NCI-H2171 treated with DMSO at 0.1 percent for 48 hours (cell line): ENCODE measurements around the gene ERG28.
"Not testable (repeated sequence)": the region's sequence is repeated elsewhere in the genome, so short reads cannot be mapped to it uniquely, and the experiment has no call there.

Experiments
- DNase-seq: peaks from one replicate; lab custom pipeline; 2025; lab: John Stamatoyannopoulos, UW

ERG28 gene, protein sequence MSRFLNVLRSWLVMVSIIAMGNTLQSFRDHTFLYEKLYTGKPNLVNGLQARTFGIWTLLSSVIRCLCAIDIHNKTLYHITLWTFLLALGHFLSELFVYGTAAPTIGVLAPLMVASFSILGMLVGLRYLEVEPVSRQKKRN

DNA sequence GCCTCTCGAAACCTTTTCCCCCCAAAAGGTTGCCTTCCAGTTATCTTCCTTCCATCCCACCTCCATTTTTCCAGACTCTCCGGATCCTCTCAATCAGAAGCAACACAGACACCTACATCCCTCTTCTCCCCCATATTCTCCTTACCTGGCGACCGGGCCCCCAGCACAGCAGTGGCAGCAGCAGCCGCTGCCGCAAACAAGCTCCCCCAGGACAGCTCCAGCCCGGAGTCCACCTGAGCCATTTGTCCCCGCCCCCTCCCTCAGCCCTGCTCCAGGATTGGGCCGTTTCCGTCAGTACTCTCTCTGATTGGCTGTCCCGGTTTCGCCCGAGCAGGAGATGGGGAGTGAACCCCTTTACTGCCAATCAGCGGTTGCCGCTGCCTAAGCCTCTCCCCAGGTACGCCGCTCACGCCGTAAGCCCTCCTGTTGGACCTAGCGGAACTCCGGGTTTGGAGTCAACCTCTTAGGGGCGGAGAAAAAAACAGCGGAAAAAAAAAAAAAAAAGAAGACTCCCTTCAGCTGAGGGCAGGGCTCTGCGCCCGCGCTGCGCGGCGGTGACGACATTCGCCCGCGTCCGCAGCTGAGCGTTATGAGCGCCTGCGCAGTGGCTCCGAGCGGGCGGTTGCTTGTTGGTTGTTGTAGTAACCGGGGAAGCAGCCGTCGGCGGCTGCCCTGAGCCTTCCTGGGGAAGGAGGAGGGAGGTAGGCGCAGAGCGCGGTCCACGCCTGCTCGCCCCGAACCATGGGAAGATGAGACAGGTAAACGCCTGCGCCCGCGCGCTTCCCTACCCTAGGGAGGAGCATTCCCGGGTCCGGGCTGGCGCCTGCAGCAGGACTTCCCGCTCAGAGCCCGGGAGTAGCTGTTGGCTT is at the start of gene ERG28, which contains the start of gene TTLL5:
TSS of gene ERG28 (minus strand) at position 247 of the 869 bp plus-strand sequence. CDS start 3,374 bp downstream, outside the sequence.
TSS of gene TTLL5 (plus strand) at position 617 of the 869 bp plus-strand sequence. CDS start 1,904 bp downstream, outside the sequence.
- DNase-seq = peak; percentile 100

DNA sequence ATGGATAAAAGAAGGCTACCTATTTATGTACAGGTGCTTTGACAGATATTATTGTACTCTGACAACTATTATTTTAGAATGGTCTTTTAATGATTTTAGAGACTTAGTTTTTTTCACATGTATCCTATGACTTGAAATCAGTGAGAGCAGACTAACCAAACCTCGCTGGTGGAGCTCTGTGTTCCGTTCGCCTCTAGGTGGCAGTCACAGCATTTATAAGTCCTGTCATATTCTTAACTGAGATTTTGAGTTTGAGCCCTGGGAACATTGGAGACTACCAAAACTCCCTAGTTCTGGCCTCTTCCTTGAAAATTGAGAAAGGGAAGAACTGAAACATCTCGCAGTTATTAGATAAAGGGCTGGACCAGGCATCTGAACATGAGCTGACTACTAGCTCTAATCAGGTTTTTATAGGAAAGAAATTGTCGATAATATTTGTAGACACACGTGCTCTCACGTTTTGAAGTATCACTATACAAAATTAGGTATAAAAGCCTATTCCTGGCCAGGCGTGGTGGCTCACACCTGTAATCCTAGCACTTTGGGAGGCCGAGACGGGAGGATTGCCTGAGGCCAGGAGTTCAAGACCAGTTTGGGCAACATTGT is 48.6 kb upstream of the ERG28 start:
- peak; percentile 86 for DNase-seq

DNA sequence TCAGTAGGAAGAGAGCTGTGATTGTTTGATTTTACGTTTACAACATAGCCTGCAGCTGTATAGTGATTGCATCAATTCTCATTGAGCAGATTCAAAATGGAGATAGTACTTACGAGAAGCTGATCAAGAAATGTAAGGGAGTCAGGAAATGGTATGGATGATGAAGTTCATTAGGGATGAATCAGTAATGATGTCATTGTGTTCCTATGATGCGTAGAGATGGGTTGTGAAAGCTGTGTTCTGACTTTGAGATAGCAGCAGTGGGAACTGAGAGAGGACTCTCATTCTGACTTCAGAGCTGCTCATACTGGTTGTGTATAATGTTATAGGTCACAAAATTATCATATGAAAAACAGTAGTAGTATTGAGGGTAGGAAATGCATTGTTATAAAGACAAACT is 44.3 kb upstream of the ERG28 start:
- no peak for DNase-seq

DNA sequence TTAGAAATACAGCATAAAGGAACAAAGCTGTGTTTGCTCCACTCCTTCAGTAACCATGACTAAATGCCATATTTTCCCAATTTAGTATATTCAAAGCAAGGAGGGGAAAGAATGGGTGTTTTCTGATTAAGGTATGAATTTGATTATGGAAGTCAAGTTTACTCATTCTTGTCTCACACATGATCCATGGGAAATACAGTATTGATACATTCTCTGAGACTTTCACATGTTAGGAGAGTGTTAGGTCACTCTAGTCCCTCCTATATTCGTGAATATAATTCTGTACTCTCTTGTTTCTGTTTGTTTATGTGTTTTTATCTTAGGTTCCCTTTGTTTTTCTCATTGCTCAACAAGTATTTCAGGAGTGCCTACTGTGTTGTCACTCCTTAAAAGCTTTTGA is 42.8 kb upstream of the ERG28 start:
- no peak for DNase-seq

DNA sequence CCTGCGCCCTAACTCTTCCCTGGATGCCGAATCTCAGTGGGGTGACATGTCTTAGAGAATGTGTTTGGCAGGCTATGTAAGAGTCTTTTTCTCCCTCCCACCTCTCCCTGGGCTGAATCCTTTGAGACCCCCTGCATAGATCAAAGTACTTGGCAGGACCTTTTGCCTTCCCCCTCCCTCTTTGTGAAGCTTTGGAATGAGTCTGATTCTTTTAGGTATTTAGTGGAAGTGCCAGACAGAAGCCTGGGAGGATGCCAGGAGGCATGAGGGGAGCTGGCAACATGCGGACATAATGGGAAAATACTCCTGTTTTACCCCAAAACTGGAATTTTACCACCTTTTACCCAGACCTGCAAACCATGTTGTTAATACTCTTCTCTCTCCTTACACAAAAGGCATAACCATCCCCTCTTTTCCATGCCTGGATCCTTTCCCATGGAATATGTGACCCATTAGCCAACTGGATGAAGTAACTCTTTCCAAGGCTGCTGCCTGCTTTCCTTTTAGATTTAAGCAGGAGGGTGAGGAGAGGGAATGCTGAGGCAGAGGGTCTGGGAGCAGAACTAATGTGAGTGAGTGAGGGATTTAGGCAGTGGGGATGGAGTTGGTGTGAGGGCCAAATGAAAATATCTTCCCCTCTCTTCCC is 42.1 kb upstream of the ERG28 start:
- no peak for DNase-seq

DNA sequence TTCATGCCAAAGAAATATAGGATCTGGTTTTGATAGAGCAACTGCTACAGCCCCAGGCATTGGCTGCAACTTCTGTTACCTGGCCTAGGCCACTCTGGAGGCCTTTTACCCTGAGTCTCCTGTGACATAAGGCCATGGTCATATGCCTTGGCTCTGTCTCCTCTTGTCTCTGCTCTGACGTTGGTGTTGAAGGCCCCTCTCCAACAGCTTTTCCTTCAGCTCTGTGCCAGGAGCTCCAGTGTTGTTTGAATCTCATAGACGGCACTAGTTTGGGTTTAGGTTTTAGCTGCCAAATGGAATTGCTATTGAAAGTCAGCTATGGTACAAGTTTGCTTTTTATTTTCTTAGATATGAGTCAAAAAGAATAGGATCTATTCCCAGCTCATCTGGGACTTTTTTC is 41.4 kb upstream of the ERG28 start:
- DNase-seq = no peak

DNA sequence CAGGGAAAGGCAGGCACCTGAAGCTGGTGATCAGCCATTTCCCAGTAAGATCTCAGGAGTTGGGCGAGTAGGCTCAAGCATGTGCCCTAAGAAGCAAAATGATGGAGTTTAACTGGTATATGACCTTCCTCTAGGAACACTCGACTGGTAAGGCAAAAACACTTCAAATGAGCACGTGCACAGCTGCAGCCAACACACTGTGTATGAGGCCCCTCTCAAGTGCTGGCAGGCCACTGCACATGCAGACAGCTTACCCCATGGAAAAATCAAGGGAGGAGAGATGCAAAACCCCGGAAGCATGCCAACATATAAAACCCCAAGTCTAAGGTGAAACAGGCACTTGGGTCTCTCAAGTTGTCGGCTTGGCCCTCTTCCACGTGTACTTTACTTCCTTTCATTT is 39.6 kb upstream of the ERG28 start:
- DNase-seq = no peak

DNA sequence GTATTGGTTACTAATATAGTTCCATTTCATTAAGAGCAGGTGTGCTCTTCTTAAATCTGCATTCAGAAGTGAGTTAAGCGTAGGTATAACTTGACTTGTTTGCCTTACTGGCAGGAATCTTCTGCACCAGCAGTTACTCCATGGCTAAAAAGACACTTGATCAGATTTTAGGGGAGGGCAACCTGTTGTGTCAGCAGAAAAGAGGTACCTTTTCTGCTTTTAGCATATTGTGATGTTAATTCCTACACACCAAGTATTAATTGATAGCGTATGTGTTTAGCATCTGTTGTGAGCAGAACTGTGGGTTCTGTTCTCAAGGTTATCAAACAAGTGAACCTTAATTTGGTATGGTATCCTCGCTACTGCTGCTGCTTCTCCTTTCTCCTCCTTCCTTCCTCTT is 38.7 kb upstream of the ERG28 start:
- DNase-seq = no peak

DNA sequence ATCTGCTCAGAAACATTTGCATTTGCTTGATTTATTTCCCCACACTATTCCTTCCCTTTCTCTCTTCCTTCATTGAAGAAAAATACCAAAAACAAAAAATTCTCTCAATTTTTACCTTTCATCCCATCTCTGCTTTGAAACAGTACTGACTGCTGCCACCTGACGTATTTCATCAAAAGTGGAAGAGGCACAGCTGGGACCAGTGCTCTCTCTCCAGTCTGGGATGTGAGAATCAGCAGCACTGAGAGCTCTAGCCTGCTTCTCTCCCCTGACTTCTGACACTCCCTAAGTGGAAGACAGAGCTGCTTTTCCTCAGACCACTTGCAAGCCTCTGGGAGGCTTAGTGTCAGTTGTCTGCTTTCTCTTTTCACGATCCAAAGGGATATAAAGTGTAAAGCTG is 37.2 kb upstream of the ERG28 start:
- DNase-seq = no peak

DNA sequence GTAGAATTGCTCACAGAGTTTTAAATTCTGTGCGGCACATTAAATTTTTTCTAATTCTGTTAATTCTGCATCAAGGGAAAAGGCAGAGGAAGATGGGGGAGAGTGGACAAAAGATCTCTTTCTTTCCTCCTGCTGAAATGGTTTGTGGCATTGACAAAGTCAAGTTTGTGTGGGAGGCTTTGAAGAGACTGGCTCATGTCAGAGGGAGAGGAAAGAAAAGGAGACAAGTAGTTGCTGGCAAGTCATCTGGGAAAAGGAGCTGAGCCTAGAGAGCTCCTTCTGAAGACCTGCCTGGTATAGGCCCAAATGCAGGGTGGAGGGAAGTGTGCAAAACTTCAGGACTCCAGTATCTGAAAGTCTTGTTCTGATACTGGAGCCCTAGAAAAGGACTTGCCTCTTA is 36.7 kb upstream of the ERG28 start:
- no peak for DNase-seq

DNA sequence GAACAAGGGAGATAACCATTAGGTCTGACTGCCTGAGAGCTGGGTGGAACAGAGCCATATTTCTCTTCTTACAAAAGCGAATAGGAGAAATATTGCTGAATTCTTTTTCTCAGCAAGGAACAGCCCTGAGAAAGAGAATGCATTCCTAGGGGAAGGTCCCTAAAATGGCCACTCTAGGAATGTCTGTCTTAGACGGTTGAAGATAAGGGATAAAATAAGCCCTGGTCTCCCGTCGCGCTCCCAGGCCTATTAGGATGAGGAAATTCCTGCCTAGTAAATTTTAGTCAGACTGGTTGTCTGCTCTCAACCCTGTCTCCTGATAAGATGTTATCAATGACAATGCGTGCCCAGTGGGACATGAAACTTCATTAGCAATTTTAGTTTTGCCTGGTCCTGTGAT is 34.3 kb upstream of the ERG28 start:
- not testable (repeated sequence) for DNase-seq

DNA sequence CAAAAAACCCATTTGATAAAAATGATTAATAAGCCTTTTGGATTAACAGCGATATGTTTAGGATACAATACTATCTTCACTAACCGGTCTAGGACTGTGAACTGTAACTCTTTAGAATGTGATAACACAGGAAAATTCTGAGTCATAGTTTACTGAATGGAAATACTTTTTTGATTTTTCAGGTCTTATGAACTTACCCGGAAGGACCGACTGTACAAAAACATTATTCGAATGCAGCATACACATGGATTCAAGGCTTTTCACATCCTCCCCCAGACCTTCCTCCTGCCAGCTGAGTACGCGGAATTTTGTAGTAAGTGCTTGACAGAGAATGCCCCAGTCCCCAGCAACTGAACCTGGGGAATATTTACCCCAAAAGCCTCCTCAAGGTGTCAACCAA is 29.3 kb upstream of the ERG28 start:
- no peak for DNase-seq

DNA sequence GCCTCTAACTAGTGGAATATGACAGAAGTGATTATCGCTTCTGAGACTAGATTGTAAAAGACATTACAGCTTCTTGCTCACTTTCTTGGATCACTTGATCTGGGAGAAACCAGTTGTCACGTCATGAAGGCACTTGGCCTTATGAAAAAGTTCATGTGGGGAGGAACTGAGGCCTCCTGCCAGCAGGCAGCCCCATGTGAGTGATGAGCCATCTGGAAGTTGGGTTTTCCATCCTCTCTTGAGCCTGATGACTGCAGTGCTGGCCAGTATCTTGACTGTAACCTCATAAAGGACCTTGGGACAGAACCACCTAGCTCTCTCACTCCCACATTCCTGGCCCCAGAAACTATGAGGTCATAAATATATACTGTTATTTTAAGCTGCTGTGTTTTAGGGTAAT is 28.3 kb upstream of the ERG28 start:
- no peak for DNase-seq

DNA sequence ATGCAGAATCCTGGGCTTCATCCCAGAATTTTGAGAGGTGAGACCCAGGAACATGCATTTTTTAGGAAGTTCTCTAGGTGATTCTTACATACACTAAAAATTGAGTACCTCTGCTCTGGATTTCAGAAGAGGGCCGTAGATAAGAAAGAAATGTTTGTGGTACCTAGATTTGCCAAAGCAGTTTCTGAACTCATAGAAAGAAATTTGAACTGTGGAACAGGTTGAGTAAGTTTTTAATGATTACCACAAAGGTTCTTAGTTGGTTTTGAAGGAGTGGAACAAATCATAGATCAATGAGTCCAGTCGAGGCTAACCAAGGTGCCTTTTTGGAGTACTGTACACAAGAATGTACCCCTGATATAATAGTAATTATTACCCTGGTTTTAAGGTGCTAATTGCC is 25.2 kb upstream of the ERG28 start:
- DNase-seq = no peak

DNA sequence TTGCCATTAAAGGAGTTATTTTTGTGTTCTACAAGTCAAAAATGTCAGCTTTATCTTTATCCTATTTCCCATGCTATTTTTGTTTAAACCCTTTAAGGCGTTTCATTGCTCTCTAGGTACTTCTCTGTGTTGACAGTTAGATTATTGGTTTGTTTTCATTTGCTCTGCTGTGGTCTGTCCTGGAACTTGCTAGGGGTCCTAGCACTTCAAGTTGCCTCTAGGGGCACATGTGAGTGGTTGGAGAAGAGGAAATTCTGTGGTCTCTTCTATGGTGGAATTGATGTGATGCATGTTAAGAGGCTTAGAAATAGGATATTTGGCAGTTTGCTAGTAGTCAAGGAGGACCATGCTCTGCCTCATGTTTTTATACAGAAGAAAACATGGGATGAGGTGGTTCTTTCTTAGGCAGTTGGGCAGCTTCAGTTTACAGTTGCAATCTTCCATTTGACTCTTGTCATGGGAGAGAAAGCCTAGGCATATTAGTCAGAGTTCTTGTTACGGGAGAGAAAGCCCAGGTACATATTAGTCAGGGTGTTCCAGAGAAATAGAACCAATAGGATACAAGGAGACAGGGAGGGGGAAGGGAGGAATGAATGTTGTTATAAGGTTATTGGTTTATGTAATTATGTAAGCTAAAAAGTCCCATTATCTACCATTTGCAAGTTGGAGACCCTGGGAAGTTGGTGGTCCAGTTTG is 14.7 kb upstream of the ERG28 start:
- DNase-seq = no peak

DNA sequence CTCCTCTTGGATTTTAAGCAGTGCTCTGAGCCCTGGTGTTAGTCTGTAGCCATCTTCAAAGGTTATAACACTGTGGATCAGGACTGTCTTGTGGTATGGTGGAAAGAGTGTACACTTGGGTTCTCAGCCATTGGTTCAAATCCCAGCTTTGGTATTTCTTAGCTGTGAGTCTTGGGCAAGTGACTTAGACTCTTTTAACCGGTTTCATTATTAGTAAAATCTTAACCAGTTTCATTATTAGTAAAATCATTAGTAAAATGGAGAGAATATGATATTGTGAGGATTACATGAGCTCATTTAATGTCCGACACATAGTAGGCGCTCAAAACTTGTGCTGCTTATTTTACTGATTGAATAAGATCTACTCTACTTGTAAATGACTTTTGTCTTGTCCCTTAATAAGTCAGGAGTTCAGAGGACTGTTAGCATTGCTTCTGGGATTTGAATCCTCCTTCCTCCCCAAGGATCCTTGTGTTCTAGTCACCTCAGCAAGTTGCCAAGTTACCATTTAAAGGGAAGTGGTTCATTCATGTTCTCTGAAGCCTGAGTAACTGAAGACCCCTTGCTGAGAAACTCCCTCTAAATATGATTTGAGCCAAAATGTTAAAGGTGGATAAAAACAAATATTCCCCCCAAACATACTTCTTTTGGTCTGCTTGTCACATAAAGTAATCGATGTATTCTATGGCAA is 12.8 kb upstream of the ERG28 start:
- no peak for DNase-seq

DNA sequence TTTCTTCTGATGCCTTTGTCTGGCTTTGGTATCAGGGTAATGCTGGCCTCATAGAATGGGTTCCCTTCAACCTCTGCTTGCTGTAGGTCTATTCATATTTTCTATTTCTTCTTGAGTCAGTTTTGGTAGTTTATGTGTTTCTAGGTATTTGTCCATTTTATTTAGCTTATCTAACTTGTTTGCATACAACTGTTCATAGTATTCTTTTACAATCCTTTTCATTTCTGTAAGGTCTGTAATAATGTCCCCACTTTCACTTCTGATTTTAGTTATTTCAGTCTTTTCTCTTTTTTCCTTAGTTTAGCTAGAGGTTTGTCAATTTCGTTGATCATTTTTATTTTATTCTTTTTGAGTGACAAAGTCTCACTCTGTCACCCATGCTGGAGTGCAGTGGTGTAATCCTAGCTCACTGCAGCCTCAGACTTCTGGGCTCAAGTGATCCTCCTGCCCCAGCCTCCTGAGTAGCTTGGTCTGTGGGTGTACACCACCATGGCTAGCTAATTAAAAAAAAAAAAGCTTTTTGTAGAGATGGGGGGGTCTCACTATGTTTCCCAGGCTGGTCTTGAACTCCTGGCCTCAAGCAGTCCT is 12.0 kb upstream of the ERG28 start:
- no peak for DNase-seq

DNA sequence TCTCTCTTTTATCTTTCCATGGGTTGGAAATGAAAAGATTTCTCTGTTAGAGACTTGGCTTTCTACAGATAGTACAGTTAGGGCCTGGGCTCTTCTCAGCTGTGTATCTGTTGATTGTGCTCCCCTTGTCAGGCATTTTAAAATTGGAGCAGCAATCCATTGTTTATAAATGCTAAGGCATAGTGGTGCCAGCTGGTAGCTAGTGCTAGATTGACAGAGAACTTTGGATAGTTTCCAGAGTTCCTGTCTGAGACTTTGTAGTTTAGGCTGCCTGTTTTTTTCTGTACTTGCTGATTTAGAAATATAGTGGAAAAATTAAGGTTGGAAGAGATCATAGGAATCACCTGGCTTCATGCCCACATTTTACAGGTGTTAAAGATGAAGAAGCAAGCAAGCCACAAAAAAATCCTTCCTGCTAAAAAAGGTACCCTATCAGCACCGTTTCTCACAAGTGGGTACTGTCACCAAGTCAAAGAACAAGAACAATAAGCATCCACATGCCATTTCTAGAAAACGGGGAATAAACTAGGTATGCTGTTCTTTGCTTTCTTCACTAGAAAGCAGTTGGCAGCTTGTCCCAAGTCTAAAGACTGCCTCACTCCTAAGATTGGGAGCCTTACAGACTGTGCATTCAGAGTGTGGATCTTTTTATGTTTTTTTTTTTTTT is 6.6 kb upstream of the ERG28 start:
- DNase-seq = peak; percentile 48

DNA sequence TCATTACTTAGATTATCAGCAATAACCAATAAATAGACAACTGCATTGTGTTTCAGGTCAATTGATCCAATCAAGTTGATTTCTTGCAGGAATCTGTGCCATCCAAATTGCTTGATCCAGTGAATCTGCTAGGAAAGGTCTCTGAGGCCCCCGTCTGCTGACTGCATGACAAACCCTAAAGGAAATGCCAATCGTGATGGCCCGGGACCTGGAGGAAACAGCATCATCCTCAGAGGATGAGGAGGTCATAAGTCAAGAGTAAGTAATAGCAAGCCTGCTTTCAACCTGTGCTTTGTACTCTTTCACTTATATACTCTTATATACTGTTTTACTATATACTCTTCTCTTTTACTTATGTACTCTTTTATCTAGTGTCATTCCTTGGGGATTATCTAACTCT is 2.3 kb upstream of the ERG28 start:
- no peak for DNase-seq

DNA sequence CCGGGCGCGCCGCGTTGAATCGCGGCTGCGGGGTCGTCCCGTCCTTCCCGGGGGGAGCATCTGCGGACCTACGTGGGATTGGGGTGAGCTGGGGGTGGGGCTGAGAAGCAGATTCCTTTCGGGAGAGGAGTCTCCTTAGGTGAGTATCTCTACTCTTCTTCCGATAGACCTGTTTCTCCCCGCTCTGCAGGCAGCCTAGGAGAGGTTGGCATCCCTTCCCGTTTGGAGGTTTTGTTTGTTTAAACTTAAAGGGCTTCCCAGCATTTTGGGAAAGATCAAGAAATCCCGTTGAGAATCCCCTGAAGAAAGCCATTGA is 781 bp upstream of the ERG28 start:
- DNase-seq = no peak

DNA sequence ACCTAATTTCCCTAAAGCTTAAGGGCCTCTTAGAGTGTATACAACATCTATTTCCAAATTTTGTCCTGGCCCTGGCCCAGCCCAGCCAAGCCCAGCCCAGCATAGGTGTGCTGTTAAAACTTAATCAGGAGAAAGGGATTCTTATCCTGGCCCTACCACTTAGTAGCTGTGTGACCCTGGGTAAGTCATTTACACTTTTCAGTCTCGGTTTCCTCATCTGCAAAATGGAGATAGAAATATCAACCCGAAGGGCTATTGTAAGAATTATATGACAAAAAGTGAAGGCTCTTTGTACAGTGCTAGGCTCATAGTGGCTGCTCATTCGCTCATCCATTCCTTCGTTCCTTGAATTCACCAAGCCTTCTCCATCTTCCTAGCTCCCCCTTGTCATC is 442 bp downstream of the ERG28 start:
- DNase-seq = no peak
